Measurements from ENCODE around the gene PPP1R9A. TPM values are rescaled to one million over a fixed set of nuclear protein-coding genes. Genes with fewer than 3 reads are reported as not detected.
A peak's percentile ranks its signal among the peaks of the same experiment; 100 is the strongest.

Gene PPP1R9A
- total and polyA plus RNA-seq, 8 donors, result 4.7 to 32.4 (median 16.8) TPM

- TF ChIP-seq, protein P1, sequence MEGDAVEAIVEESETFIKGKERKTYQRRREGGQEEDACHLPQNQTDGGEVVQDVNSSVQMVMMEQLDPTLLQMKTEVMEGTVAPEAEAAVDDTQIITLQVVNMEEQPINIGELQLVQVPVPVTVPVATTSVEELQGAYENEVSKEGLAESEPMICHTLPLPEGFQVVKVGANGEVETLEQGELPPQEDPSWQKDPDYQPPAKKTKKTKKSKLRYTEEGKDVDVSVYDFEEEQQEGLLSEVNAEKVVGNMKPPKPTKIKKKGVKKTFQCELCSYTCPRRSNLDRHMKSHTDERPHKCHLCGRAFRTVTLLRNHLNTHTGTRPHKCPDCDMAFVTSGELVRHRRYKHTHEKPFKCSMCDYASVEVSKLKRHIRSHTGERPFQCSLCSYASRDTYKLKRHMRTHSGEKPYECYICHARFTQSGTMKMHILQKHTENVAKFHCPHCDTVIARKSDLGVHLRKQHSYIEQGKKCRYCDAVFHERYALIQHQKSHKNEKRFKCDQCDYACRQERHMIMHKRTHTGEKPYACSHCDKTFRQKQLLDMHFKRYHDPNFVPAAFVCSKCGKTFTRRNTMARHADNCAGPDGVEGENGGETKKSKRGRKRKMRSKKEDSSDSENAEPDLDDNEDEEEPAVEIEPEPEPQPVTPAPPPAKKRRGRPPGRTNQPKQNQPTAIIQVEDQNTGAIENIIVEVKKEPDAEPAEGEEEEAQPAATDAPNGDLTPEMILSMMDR (IDR thresholded peaks at IDR 0.05), result no peak
- H3K4me3 ChIP-seq, result no peak overlapping the region
- H3K4me1 ChIP-seq, result no peaks in the 10 kb centered on the region
- WGBS, 2 donors, result 96 to 98% methylated on average over 4 of the region's 4 CpGs
- H3K9me3 ChIP-seq, result no peaks in the 10 kb centered on the region
- FAIRE-seq (no peak), ATAC-seq (no peak), DNase-seq (no peak)
- intact Hi-C loops (cut with DNase I), result no loop called here
- no peaks in the 10 kb centered on the region for H3K27me3 ChIP-seq
- no peak overlapping the region for H3K27ac ChIP-seq
- H3K36me3 ChIP-seq, result no peaks in the 10 kb centered on the region
These were observed 236.9 kb downstream of the PPP1R9A start for GRCh38 chr7:95144256-95144655.

DNA sequence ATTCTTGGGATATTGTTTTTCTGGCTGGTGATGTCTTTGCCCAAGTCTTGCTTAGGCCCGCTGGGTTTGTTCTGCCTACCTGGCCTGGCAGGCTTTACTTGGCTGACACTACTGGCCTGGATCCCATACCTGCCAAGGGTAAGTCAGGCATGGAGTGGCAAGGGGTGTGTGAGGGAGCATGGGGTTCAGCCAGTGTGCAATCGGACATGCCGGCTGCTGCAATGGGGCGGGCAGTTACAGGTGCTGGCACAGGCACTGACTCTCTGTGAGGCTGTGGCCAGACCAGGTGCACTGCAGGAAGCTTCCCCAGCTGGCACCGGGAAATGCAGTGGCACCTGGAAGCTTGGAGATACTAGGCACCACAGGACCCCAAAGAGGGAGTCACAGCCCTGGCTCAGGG lies 248.6 kb downstream of the PPP1R9A start:
- no peak for FAIRE-seq
- no peak overlapping the region for H3K4me3 ChIP-seq
- peak; percentile 44 to 72 (median 61) for DNase-seq

DNA sequence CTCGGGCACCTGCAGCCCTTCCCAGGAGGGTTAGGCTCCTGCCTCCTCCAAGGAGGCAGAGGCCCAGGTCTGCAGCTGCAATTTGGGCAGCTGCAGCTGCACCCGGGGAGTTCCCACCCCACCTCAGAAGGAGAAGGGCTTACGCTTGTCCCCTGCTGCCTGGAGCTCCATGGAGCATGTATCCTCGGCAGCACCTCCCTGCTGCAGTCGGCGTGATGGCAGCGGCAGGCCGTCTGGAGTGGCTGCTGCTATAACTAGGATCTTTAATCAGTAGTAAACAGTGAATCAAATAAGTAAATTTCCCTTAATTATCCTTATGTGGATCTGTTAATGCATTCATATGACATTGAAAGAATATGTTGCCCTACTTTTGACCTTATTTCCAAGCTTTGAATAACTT lies 250.0 kb downstream of the PPP1R9A start:
- intact Hi-C loops (cut with DNase I), result no loop called here
- 94% methylated on average over 8 of the region's 8 CpGs for WGBS, 2 donors

More for the DNA sequence above, 248.6 kb downstream of the PPP1R9A start:
- Histone ChIP-seq H3K4me1 (peaks cover 0 to 4% (median 0%) of the 10 kb centered on the region in 3 donors), H3K27ac (no peak overlapping the region), H3K27me3 (no peaks in the 10 kb centered on the region), H3K9me3 (no peaks in the 10 kb centered on the region), H3K36me3 (no peaks in the 10 kb centered on the region)
- intact Hi-C loops (cut with DNase I), result no loop called here
- TF ChIP-seq, protein P1 (IDR thresholded peaks at IDR 0.05), result no peak
- WGBS, 2 donors, result 39 to 40% methylated on average over 5 of the region's 5 CpGs
- peak; percentile 75 to 95 (median 88) for ATAC-seq

DNA sequence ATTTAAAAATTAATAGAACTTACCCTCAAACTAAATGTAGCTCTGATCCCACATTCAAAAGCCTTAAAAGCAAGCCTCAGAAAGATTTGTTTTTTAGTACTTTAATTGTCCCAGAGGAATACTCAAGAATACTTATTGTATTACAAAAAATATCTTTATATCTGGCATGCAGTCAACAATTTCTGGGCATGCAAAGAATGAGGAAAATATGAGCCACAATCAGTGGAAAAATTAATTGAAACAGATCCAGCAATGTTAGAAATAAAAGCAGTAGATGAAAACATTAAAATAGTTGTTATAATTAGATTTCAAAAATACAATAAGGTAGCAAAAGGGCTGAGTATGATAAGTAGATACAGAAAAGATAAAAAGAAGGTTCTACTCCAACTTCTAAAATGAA lies 262.3 kb downstream of the PPP1R9A start:
- no peaks in the 10 kb centered on the region for H3K4me1 ChIP-seq
- H3K36me3 ChIP-seq, result no peaks in the 10 kb centered on the region
- FAIRE-seq (peak; percentile 20), DNase-seq (no peak), ATAC-seq (no peak)
- intact Hi-C loops (cut with DNase I), result no loop called here
- TF ChIP-seq, protein P1 (IDR thresholded peaks at IDR 0.05), result no peak
- H3K27me3 ChIP-seq, result no peaks in the 10 kb centered on the region
- H3K9me3 ChIP-seq, result no peaks in the 10 kb centered on the region
- no peak overlapping the region for H3K27ac ChIP-seq
- no peak overlapping the region for H3K4me3 ChIP-seq

More for the DNA sequence above, 250.0 kb downstream of the PPP1R9A start:
- DNase-seq (peak in 1 of 6 donors; percentile 19), FAIRE-seq (no peak), ATAC-seq (no peak)
- no peak overlapping the region for H3K27ac ChIP-seq
- H3K4me1 ChIP-seq, result peaks cover 0 to under 1% (median 0%) of the 10 kb centered on the region in 3 donors
- no peak overlapping the region for H3K4me3 ChIP-seq
- no peaks in the 10 kb centered on the region for H3K9me3 ChIP-seq
- H3K27me3 ChIP-seq, result no peaks in the 10 kb centered on the region
- TF ChIP-seq, protein P1 (IDR thresholded peaks at IDR 0.05), result no peak
- no peaks in the 10 kb centered on the region for H3K36me3 ChIP-seq

DNA sequence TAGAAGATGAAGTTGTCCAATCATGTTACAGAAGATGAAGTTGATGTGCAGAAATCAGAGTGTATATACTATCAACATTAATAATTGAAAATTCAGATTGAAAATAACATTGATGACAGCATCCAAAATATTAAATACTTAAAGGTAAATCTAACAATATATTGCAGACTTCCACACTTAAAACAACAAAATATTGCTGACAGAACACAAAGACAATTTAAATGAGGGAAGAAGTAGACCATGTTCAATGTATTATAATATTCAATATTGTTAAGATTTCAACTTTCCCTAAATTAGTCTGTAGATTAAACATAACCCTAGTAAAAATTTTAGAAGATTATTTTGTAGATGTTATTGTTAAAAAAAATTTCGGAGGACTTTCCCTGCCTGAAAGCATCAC lies 265.0 kb downstream of the PPP1R9A start:
- no peaks in the 10 kb centered on the region for H3K4me1 ChIP-seq
- no peak for FAIRE-seq

More for the DNA sequence above, 265.0 kb downstream of the PPP1R9A start:
- no peaks in the 10 kb centered on the region for H3K36me3 ChIP-seq
- TF ChIP-seq, protein P1 (IDR thresholded peaks at IDR 0.05), result no peak
- H3K27me3 ChIP-seq, result no peaks in the 10 kb centered on the region
- no peak overlapping the region for H3K4me3 ChIP-seq
- ATAC-seq (no peak), DNase-seq (no peak)
- no peak overlapping the region for H3K27ac ChIP-seq
- no peaks in the 10 kb centered on the region for H3K9me3 ChIP-seq
- WGBS, 2 donors, result 92 to 100% methylated on average over 1 of the region's 1 CpG
- intact Hi-C loops (cut with DNase I), result no loop called here

All from pancreas (tissue), 10 donors.